ENCODE results near the gene PEX5.

PEX5 gene

DNA sequence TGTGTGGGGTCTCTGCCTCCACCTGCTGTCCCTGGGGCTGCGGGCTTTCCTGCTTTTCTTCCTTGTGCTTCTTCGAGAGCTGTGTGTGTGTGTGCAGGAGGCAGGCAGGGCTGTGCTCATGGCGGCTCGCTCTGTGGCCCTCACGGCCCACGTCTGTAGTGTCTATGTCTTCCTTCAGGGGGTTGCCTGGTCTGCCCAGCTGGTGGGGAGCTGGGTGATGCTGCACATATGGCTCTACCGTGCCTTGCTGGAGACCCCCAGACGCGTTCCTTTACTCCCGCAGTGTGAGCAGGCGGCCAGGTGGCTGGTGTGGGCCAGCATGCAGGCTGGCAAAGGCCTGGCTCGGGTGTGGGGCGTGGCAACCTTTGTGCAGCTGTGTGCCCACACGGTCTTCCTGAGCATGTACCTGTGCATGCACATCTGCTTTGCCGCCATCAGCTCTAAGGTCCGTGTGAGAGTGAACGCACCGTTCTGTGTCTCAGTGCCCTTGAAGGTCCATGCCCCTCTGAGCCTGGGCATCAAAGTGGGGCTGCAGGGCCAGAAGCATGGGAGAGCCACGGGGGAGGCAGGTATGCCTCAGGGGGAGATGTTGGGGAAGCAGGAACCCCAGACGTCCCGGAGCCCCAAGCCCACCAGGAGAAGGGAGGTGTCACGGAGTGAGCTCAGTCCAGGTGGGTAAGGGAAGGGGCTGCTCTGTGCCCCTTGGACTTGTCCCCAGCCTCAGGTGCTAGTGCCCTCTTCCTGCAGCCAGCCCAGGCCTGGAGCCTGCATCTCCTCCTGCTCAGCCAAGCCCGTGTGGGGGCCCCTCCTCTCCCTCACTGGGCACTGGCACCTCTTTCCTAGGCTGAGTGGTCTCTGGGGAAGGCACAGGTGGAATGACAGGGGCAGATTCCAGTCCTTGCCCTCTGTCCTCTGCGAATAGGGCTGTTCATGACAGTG is 33.0 kb upstream of the PEX5 start:
- H3K9me3 ChIP-seq (ENCODE audit: control insufficient read depth, insufficient read depth, low read depth, low read length), result no peaks in the 10 kb centered on the region
- H3K36me3 ChIP-seq (ENCODE audit: control insufficient read depth in 2 of 2, insufficient read depth in 1 of 2, low read length in 2 of 2), result peaks cover 3 to 48% of the 10 kb centered on the region in 2 experiments; a peak in 2 of 3 replicates
- no peak overlapping the region for H3K27ac ChIP-seq (ENCODE audit: extremely low read depth, low read depth, low read length)
- POLR2A ChIA-PET, result no interaction called here
- no peaks in the 10 kb centered on the region; the same call in 1 of the 2 replicates for H3K4me1 ChIP-seq (ENCODE audit: control insufficient read depth, insufficient read depth, low read length)
- H3K4me3 ChIP-seq (ENCODE audit: low read depth, low read length), result no peak overlapping the region
- CTCF ChIA-PET, result interaction anchor here (0.6 to 4.0 kb wide), 3 partner anchors 12 to 578 kb away, joined by 3 to 35 read pairs (median 4); no protein-coding TSS in a partner anchor
- TF ChIP-seq ZBTB21 (tag by site-specific recombination; IDR thresholded peaks at IDR 0.05) (no peak), ZNF548 (tag by site-specific recombination; IDR thresholded peaks at IDR 0.05) (no peak), ZBTB10 (tag by site-specific recombination; IDR thresholded peaks at IDR 0.05) (no peak), ZNF169 (tag by site-specific recombination; IDR thresholded peaks at IDR 0.05) (no peak), ZNF112 (tag by site-specific recombination; IDR thresholded peaks at IDR 0.05) (no peak), ZNF335 (tag by site-specific recombination; conservative IDR thresholded peaks at IDR 0.05) (no peak), ZNF473 (tag by site-specific recombination; IDR thresholded peaks at IDR 0.05) (no peak), PRDM4 (tag by site-specific recombination; IDR thresholded peaks at IDR 0.05) (no peak), ZNF16 (tag by site-specific recombination; IDR thresholded peaks at IDR 0.05; ENCODE audit: low read depth) (no peak), KLF9 (tag by site-specific recombination; IDR thresholded peaks at IDR 0.05; ENCODE audit: low read depth) (no peak), TCF7L2 (IDR thresholded peaks at IDR 0.05; ENCODE audit: borderline replicate concordance, low read depth, low read length) (no peak), ZNF626 (tag by site-specific recombination; IDR thresholded peaks at IDR 0.05) (no peak), ZNF792 (tag by site-specific recombination; IDR thresholded peaks at IDR 0.05) (no peak), ZNF624 (tag by site-specific recombination; IDR thresholded peaks at IDR 0.05) (no peak), ZNF670 (tag by site-specific recombination; IDR thresholded peaks at IDR 0.05; ENCODE audit: low read depth) (no peak), ZNF292 (tag by site-specific recombination; IDR thresholded peaks at IDR 0.05; ENCODE audit: borderline replicate concordance, low read depth) (no peak), HOXC10 (CRISPR knock-in tag; IDR thresholded peaks at IDR 0.05) (no peak), OVOL3 (tag by site-specific recombination; IDR thresholded peaks at IDR 0.05) (no peak), OSR2 (tag by site-specific recombination; IDR thresholded peaks at IDR 0.05) (no peak)

DNA sequence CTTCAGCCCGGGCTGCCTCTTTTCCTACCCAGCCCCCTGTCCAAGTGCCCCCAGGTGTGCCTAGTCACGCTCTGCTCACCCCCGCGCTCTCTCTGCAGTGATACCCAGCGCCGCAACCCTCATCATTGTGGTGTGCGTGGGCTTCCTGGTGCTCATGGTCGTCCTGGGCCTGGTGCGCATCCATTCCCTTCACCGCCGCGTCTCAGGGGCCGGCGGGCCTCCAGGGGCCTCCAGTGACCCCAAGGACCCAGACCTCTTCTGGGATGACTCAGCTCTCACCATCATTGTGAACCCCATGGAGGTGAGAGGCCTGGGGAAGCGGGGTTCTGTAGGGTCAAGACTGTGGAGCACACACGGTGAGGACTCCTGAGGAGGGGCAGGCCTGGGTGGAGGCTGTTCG is 32.1 kb upstream of the PEX5 start:
- no peak overlapping the region for H3K27ac ChIP-seq (ENCODE audit: extremely low read depth, low read depth, low read length)
- no peaks in the 10 kb centered on the region for H3K9me3 ChIP-seq (ENCODE audit: control insufficient read depth, insufficient read depth, low read depth, low read length)
- TF ChIP-seq KLF8 (tag by site-specific recombination; IDR thresholded peaks at IDR 0.05) (no peak), ZBTB49 (tag by site-specific recombination; IDR thresholded peaks at IDR 0.05; ENCODE audit: low read depth) (no peak), ZFP3 (tag by site-specific recombination; IDR thresholded peaks at IDR 0.05; ENCODE audit: low read depth) (no peak), ZNF670 (tag by site-specific recombination; IDR thresholded peaks at IDR 0.05; ENCODE audit: low read depth) (no peak), ZFP37 (tag by site-specific recombination; IDR thresholded peaks at IDR 0.05) (no peak)
- no peaks in the 10 kb centered on the region; the same call in 1 of the 2 replicates for H3K4me1 ChIP-seq (ENCODE audit: control insufficient read depth, insufficient read depth, low read length)
- ChIA-PET CTCF (no interaction called here), POLR2A (no interaction called here)
- H3K4me3 ChIP-seq (ENCODE audit: low read depth, low read length), result no peak overlapping the region
- H3K36me3 ChIP-seq (ENCODE audit: control insufficient read depth in 2 of 2, insufficient read depth in 1 of 2, low read length in 2 of 2), result peaks cover 0 to 41% of the 10 kb centered on the region in 2 experiments; a peak in 2 of 3 replicates

Measured in HEK293 (cell line).